ENCODE results near the gene MAPK7. TPM values are rescaled to one million over a fixed set of nuclear protein-coding genes. Genes with fewer than 3 reads are reported as not detected.

Gene MAPK7
- total and polyA plus RNA-seq, 2 donors (not counting 3 experiments of a cell fraction or from before 2014, with no cell fraction given) = 16.8 to 30.7 TPM

DNA sequence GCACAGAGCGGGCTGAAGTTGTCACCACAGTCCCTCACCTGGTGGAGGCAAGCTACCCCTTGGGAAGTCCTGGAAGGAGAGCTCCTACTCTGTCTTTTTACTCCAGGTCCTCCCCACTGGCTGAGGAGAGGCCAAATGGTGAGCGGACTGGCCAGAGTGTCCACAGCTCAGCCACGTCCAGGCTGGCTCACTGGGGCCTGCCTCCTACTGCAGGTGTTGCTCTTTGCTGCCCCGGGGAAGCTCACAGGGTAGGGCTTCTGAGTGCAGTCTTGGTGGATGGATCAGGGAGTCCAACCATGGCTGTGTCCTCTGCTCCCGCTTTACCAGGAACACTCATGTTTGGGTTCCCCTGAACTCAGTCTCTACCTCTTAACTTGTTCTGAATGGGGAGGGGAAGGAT, 18.4 kb upstream of the MAPK7 start:
- Histone ChIP-seq H3K4me3 (replicated peaks in 1 of 3; ENCODE audit: insufficient read depth in 1 of 3, low read depth in 1 of 3, low read length in 3 of 3) (no peak overlapping the region), H3K79me2 (ENCODE audit: control insufficient read depth, insufficient read depth, low read length) (no peaks in the 10 kb centered on the region), H3K36me3 (ENCODE audit: control insufficient read depth in 2 of 2, extremely low read depth in 1 of 2, insufficient read depth in 2 of 2, low read length in 2 of 2) (peaks cover 0 to 2% of the 10 kb centered on the region in 2 experiments), H4K20me1 (replicated peaks; ENCODE audit: control insufficient read depth, extremely low read depth, insufficient read depth, low read length) (no peaks in the 10 kb centered on the region), H2AFZ (ENCODE audit: low read depth, low read length) (no peak overlapping the region), H3K9ac (replicated peaks; ENCODE audit: extremely low read depth, insufficient read depth, low read length) (no peak overlapping the region), H3K9me3 (replicated peaks; ENCODE audit: control insufficient read depth, insufficient read depth, low read length) (no peaks in the 10 kb centered on the region), H3K9me1 (replicated peaks; ENCODE audit: control insufficient read depth, extremely low read depth, insufficient read depth, low read length) (no peaks in the 10 kb centered on the region), H3K27ac (ENCODE audit: insufficient read depth, low read depth, low read length) (no peak overlapping the region), H3K4me2 (ENCODE audit: insufficient read depth, low read length) (no peak overlapping the region), H3K27me3 (ENCODE audit: control insufficient read depth in 2 of 2, insufficient read depth in 2 of 2, low read length in 2 of 2) (no peaks in the 10 kb centered on the region), H3K4me1 (ENCODE audit: control insufficient read depth, extremely low read depth, insufficient read depth, low read length) (peaks cover 8% of the 10 kb centered on the region)
- POLR2A ChIA-PET = no interaction called here
- CTCF ChIA-PET = no interaction called here
- FAIRE-seq (no peak), DNase-seq (ENCODE audit: low read depth, low spot score) (no peak)
- no peak for TF ChIP-seq POLR2A (IDR thresholded peaks at IDR 0.05; ENCODE audit: low read depth, low read length)
- TF ChIP-seq, protein P1, sequence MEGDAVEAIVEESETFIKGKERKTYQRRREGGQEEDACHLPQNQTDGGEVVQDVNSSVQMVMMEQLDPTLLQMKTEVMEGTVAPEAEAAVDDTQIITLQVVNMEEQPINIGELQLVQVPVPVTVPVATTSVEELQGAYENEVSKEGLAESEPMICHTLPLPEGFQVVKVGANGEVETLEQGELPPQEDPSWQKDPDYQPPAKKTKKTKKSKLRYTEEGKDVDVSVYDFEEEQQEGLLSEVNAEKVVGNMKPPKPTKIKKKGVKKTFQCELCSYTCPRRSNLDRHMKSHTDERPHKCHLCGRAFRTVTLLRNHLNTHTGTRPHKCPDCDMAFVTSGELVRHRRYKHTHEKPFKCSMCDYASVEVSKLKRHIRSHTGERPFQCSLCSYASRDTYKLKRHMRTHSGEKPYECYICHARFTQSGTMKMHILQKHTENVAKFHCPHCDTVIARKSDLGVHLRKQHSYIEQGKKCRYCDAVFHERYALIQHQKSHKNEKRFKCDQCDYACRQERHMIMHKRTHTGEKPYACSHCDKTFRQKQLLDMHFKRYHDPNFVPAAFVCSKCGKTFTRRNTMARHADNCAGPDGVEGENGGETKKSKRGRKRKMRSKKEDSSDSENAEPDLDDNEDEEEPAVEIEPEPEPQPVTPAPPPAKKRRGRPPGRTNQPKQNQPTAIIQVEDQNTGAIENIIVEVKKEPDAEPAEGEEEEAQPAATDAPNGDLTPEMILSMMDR (IDR thresholded peaks at IDR 0.05; ENCODE audit: extremely low read depth in 1 of 2, insufficient read depth in 1 of 2, low read depth in 1 of 2, low read length in 2 of 2) = no peak
- dilution Hi-C loops (cut with MboI; ENCODE audit: extremely low pct_ligation_motif_present, low sequenced_read_pairs) = no loop called here
- intact Hi-C loops (cut with micrococcal nuclease) = no loop called here
- BruUV-seq (replicated peaks) = no TSS peak

DNA sequence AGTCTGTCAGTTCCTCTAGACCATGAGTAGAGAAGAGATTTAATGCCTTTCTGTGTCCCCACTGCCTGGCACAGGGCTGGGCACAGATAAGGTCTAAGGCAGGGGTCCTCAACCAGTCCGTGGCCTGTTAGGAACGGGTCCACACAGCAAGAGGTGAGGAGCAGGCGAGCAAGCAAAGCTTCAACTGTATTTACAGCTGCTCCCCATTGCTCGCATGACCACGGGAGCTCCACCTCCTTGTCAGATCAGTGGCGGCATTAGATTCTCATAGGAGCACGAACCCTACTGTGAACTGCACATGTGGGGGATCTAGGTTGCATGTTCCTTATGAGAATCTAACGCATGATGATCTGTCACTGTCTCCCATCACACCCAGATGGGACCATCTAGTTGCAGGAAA, 17.5 kb upstream of the MAPK7 start:
- H3K27me3 ChIP-seq (ENCODE audit: control insufficient read depth in 2 of 2, insufficient read depth in 2 of 2, low read length in 2 of 2) = no peaks in the 10 kb centered on the region
- BruUV-seq (replicated peaks) = no TSS peak
- no peaks in the 10 kb centered on the region for H3K79me2 ChIP-seq (ENCODE audit: control insufficient read depth, insufficient read depth, low read length)
- no peak overlapping the region for H3K9ac ChIP-seq (replicated peaks; ENCODE audit: extremely low read depth, insufficient read depth, low read length)
- H3K9me3 ChIP-seq (replicated peaks; ENCODE audit: control insufficient read depth, insufficient read depth, low read length) = no peaks in the 10 kb centered on the region
- H2AFZ ChIP-seq (ENCODE audit: low read depth, low read length) = no peak overlapping the region
- intact Hi-C loops (cut with micrococcal nuclease) = no loop called here
- H3K4me1 ChIP-seq (ENCODE audit: control insufficient read depth, extremely low read depth, insufficient read depth, low read length) = peaks cover 8% of the 10 kb centered on the region
- H3K4me2 ChIP-seq (ENCODE audit: insufficient read depth, low read length) = no peak overlapping the region
- CTCF ChIA-PET = interaction anchor here (1.1 to 2.9 kb wide), 2 partner anchors 87 to 402 kb away, joined by 3 to 111 read pairs; no protein-coding TSS in a partner anchor
- dilution Hi-C loops (cut with MboI; ENCODE audit: extremely low pct_ligation_motif_present, low sequenced_read_pairs) = no loop called here
- H3K36me3 ChIP-seq (ENCODE audit: control insufficient read depth in 2 of 2, extremely low read depth in 1 of 2, insufficient read depth in 2 of 2, low read length in 2 of 2) = peaks cover 0 to 2% of the 10 kb centered on the region in 2 experiments
- no peaks in the 10 kb centered on the region for H3K9me1 ChIP-seq (replicated peaks; ENCODE audit: control insufficient read depth, extremely low read depth, insufficient read depth, low read length)
- H3K4me3 ChIP-seq (replicated peaks in 1 of 3; ENCODE audit: insufficient read depth in 1 of 3, low read depth in 1 of 3, low read length in 3 of 3) = no peak overlapping the region
- TF ChIP-seq FOS (IDR thresholded peaks at IDR 0.05; ENCODE audit: borderline replicate concordance, insufficient read depth, low read length) = no peak
- DNase-seq (ENCODE audit: low read depth, low spot score) = no peak
- no peak for FAIRE-seq
- H4K20me1 ChIP-seq (replicated peaks; ENCODE audit: control insufficient read depth, extremely low read depth, insufficient read depth, low read length) = no peaks in the 10 kb centered on the region
- POLR2A ChIA-PET = no interaction called here
- H3K27ac ChIP-seq (ENCODE audit: insufficient read depth, low read depth, low read length) = no peak overlapping the region

All from endothelial cell of umbilical vein (primary cell).